OCI-LY7 (cell line): ENCODE results near the gene USP17L27. TPM values are rescaled to one million over a fixed set of nuclear protein-coding genes. Genes with fewer than 3 reads are reported as not detected.
"Not testable (repeated sequence)": the region's sequence is repeated elsewhere in the genome, so short reads cannot be mapped to it uniquely, and the experiment has no call there.

Experiments used
- Bru-seq: library from RNA; stranded (reverse); fragments of 400-500 nt; gene quantifications from one replicate; lab custom pipeline; 2021; lab: Mats Ljungman, UMichigan
- BruChase-seq, 2 experiments: library from RNA; stranded (reverse); fragments of 400-500 nt; gene quantifications; one replicate each; lab custom pipeline; 2021; lab: Mats Ljungman, UMichigan
- BruUV-seq: library from RNA; stranded (reverse); fragments of 400-500 nt; replicated peaks from 2 replicates; lab custom pipeline; 2021; lab: Mats Ljungman, UMichigan
- CTCF ChIA-PET: fragments of 300-600 bp; sonication (Branson Sonifier 250); formaldehyde crosslinking; loops from one replicate; lab custom pipeline; 2022; ENCODE audit warnings: antibody characterized with exemption; ENCODE audit not compliant: unreplicated experiment; lab: Charles Lee
- POLR2A ChIA-PET: fragments of 300-600 bp; sonication (Branson Sonifier 250); formaldehyde crosslinking; loops from one replicate; lab custom pipeline; 2022; ENCODE audit warnings: antibody characterized with exemption; lab: Charles Lee
- DNase-seq: peaks from one replicate; pipeline ENCODE4 v3.0.0-alpha.2; 2015; ENCODE audit warnings: low spot score
- H2AFZ ChIP-seq: fragments of 200-600 bp; sonication (generic), shearing (Covaris generic); 2 replicates; pipeline ENCODE4 v1.6.1; 2014; ENCODE audit warnings: mild to moderate bottlenecking, antibody characterized with exemption, low read length, moderate library complexity
- H3K27ac ChIP-seq: fragments of 200-600 bp; sonication (generic); 2 replicates; pipeline ENCODE4 v1.5.1; 2014; ENCODE audit warnings: mixed run types, low read depth, mild to moderate bottlenecking, moderate library complexity, low read length, inconsistent platforms; ENCODE audit not compliant: poor library complexity, severe bottlenecking
- H3K36me3 ChIP-seq: fragments of 200-600 bp; sonication (generic); 2 replicates; pipeline ENCODE4 v1.6.1; 2014; ENCODE audit warnings: mild to moderate bottlenecking, antibody characterized with exemption, low read length, moderate library complexity, mixed read lengths; ENCODE audit not compliant: insufficient read depth
- H3K4me1 ChIP-seq: fragments of 200-600 bp; sonication (generic); 2 replicates; pipeline ENCODE4 v1.5.1; 2014; ENCODE audit warnings: mild to moderate bottlenecking, low read length; ENCODE audit not compliant: insufficient read depth, poor library complexity, severe bottlenecking
- H3K4me2 ChIP-seq: fragments of 200-600 bp; sonication (generic); 2 replicates; pipeline ENCODE4 v1.6.1; 2014; ENCODE audit warnings: mild to moderate bottlenecking, low read length
- H3K4me3 ChIP-seq: fragments of 200-600 bp; sonication (generic); 2 replicates; pipeline ENCODE4 v1.5.1; 2014; ENCODE audit warnings: mild to moderate bottlenecking, low read depth, low read length; ENCODE audit not compliant: poor library complexity, severe bottlenecking
- H3K79me2 ChIP-seq: fragments of 200-600 bp; sonication (generic); 2 replicates; pipeline ENCODE4 v1.6.1; 2016; ENCODE audit warnings: low read depth, mild to moderate bottlenecking, low read length, moderate library complexity, mixed read lengths; ENCODE audit not compliant: insufficient read depth
- H3K9me2 ChIP-seq: fragments of 200-600 bp; sonication (generic); 2 replicates; pipeline ENCODE4 v1.6.1; 2016; ENCODE audit warnings: mild to moderate bottlenecking, low read length, mixed read lengths; ENCODE audit not compliant: insufficient read depth
- H3K9me3 ChIP-seq: fragments of 200-600 bp; sonication (generic); 2 replicates; pipeline ENCODE4 v1.6.1; 2014; ENCODE audit warnings: mild to moderate bottlenecking, mixed run types, low read length, mixed read lengths
- H4K20me1 ChIP-seq: fragments of 200-600 bp; sonication (generic); 2 replicates; pipeline ENCODE4 v1.6.1; 2014; ENCODE audit warnings: mild to moderate bottlenecking, antibody characterized with exemption, low read length, moderate library complexity, mixed read lengths; ENCODE audit not compliant: insufficient read depth
- intact Hi-C: fragments of 100-400 bp; cut with micrococcal nuclease; formaldehyde crosslinking; loops from one replicate; pipeline ENCODE4 v1.10.0; 2022; ENCODE audit not compliant: unreplicated experiment
- long read RNA-seq: library from polyadenylated mRNA; stranded (forward); transcript quantifications from one replicate; pipeline ENCODE4 v2.0.0, GENCODE V29; 2022
- total RNA-seq, 2 experiments: library from RNA; depleted of rRNA in 1 of 2; stranded (reverse); fragments of >200 nt in 1 of 2; shearing (Covaris generic) in 1 of 2; gene quantifications; 2 replicates each; pipeline ENCODE4 v1.2.3, GENCODE V29; 2014 to 2022

Gene USP17L27
- total RNA-seq (2014; rRNA removed; shearing (Covaris generic)) (not detected in 2 replicates), total RNA-seq (2022) (not detected in 2 replicates), Bru-seq, nascent RNA (not detected), BruChase-seq, experiment 1, labeled RNA remaining after a 6-hour chase (not detected), BruChase-seq, experiment 2, labeled RNA remaining after a 2-hour chase (not detected)
- long read RNA-seq: 0 reads

DNA sequence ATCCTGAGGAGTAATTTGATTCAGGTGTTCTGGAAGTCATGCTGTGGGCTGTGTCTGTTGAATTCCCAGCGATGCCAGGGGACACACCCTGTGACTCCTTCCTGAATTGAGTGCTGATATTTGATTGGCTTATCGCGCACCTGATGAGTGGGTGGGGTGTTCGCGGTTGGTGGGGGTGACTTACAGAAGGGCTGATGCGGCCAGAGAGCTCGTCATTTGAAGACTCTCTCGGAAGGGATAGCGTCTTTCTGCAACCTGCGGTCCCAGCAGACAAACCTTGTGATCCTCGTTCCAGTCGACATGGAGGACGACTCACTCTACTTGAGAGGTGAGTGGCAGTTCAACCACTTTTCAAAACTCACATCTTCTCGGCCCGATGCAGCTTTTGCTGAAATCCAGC, at the start of gene USP17L27:
Gene USP17L27 (plus strand): TSS at position 301 of the 400 bp plus-strand sequence. CDS start 0 bp downstream, at position 301.
- CTCF ChIA-PET, H3K27ac ChIP-seq, H3K4me2 ChIP-seq, H3K36me3 ChIP-seq, H3K4me1 ChIP-seq, DNase-seq, intact Hi-C loops, H3K79me2 ChIP-seq, POLR2A ChIA-PET, H4K20me1 ChIP-seq, BruUV-seq, H3K4me3 ChIP-seq, H2AFZ ChIP-seq, H3K9me2 ChIP-seq, H3K9me3 ChIP-seq: not testable (repeated sequence)

GRCh38 chr4:9324191-9324590, 19.8 kb upstream of the USP17L27 start:
- H4K20me1 ChIP-seq, intact Hi-C loops, BruUV-seq, H3K4me2 ChIP-seq, DNase-seq, H3K9me3 ChIP-seq, H3K4me1 ChIP-seq, H3K4me3 ChIP-seq, CTCF ChIA-PET, H3K79me2 ChIP-seq, H3K27ac ChIP-seq, POLR2A ChIA-PET, H3K36me3 ChIP-seq, H3K9me2 ChIP-seq, H2AFZ ChIP-seq: not testable (repeated sequence)

DNA sequence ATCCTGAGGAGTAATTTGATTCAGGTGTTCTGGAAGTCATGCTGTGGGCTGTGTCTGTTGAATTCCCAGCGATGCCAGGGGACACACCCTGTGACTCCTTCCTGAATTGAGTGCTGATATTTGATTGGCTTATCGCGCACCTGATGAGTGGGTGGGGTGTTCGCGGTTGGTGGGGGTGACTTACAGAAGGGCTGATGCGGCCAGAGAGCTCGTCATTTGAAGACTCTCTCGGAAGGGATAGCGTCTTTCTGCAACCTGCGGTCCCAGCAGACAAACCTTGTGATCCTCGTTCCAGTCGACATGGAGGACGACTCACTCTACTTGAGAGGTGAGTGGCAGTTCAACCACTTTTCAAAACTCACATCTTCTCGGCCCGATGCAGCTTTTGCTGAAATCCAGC, 19.1 kb upstream of the USP17L27 start, which contains the start of gene USP17L24:
Gene USP17L24 (plus strand): TSS at position 301 of the 400 bp plus-strand sequence. CDS start 0 bp downstream, at position 301.
- BruUV-seq, H3K9me2 ChIP-seq, H3K4me1 ChIP-seq, H3K4me3 ChIP-seq, intact Hi-C loops, H2AFZ ChIP-seq, POLR2A ChIA-PET, H3K79me2 ChIP-seq, H3K9me3 ChIP-seq, H4K20me1 ChIP-seq, H3K27ac ChIP-seq, H3K36me3 ChIP-seq, DNase-seq, H3K4me2 ChIP-seq, CTCF ChIA-PET: not testable (repeated sequence)

- H3K9me2 ChIP-seq, H4K20me1 ChIP-seq, H2AFZ ChIP-seq, H3K36me3 ChIP-seq, BruUV-seq, H3K4me1 ChIP-seq, H3K27ac ChIP-seq, CTCF ChIA-PET, H3K9me3 ChIP-seq, intact Hi-C loops, POLR2A ChIA-PET, H3K4me2 ChIP-seq, DNase-seq, H3K4me3 ChIP-seq, H3K79me2 ChIP-seq: not testable (repeated sequence)
These were observed 14.3 kb upstream of the USP17L27 start, which contains the start of gene USP17L25 for GRCh38 chr4:9329611-9330010. Gene USP17L25 (plus strand): TSS chr4:9329911. CDS start chr4:9329911, 0 bp downstream.

GRCh38 chr4:9334358-9334757, 9.6 kb upstream of the USP17L27 start, which contains the start of gene USP17L26:
Gene USP17L26 (plus strand): TSS chr4:9334658. CDS start chr4:9334658, 0 bp downstream.
- H3K4me2 ChIP-seq, H3K36me3 ChIP-seq, H2AFZ ChIP-seq, BruUV-seq, H3K4me1 ChIP-seq, DNase-seq, H3K9me3 ChIP-seq, H3K79me2 ChIP-seq, POLR2A ChIA-PET, H3K9me2 ChIP-seq, H4K20me1 ChIP-seq, H3K4me3 ChIP-seq, intact Hi-C loops, CTCF ChIA-PET, H3K27ac ChIP-seq: not testable (repeated sequence)

GRCh38 chr4:9339103-9339502, 4.8 kb upstream of the USP17L27 start, which contains the start of gene USP17L5:
Gene USP17L5 (plus strand): TSS chr4:9339403. CDS start chr4:9339403, 0 bp downstream.
- not testable (repeated sequence) for BruUV-seq, H3K27ac ChIP-seq

More at GRCh38 chr4:9339103-9339502, 4.8 kb upstream of the USP17L27 start, which contains the start of gene USP17L5:
- H3K9me2 ChIP-seq, H3K9me3 ChIP-seq, H3K4me1 ChIP-seq, intact Hi-C loops, CTCF ChIA-PET, H3K36me3 ChIP-seq, H3K4me3 ChIP-seq, H4K20me1 ChIP-seq, H3K79me2 ChIP-seq, DNase-seq, H2AFZ ChIP-seq, POLR2A ChIA-PET, H3K4me2 ChIP-seq: not testable (repeated sequence)
